BLaER1 treated with 17β-estradiol and CSF1 and Interleukin-3, amounts not matched to agents 10 nM and 100 nM (cell line): ENCODE data around the gene CRIP3.

ENCODE experiments used
- H3K27ac ChIP-seq, 11 experiments: shearing (Covaris generic); formaldehyde crosslinking; 2 replicates each; pipeline ENCODE4 v1.8.1; 2022
- H3K27me3 ChIP-seq, 11 experiments: shearing (Covaris generic); formaldehyde crosslinking; 2 replicates each; pipeline ENCODE4 v1.8.1; 2022
- H3K36me3 ChIP-seq, 11 experiments: shearing (Covaris generic); formaldehyde crosslinking; 2 replicates each; pipeline ENCODE4 v1.8.1; 2022
- H3K4me1 ChIP-seq, 10 experiments: shearing (Covaris generic); formaldehyde crosslinking; 2 replicates each; pipeline ENCODE4 v1.8.1; 2022
- H3K4me2 ChIP-seq, 11 experiments: shearing (Covaris generic); formaldehyde crosslinking; 2 replicates each; pipeline ENCODE4 v1.8.1; 2022
- H3K4me3 ChIP-seq, 10 experiments: shearing (Covaris generic); formaldehyde crosslinking; 2 replicates each; pipeline ENCODE4 v1.8.1; 2022
- H3K9ac ChIP-seq, 11 experiments: shearing (Covaris generic); formaldehyde crosslinking; 2 replicates each; pipeline ENCODE4 v1.8.1; 2022
- H3K9me3 ChIP-seq, 11 experiments: shearing (Covaris generic); formaldehyde crosslinking; replicated peaks in 1 of 11; 2 replicates each; pipeline ENCODE4 v1.8.1; 2022
- H4K20me1 ChIP-seq, 11 experiments: shearing (Covaris generic); formaldehyde crosslinking; 2 replicates each; pipeline ENCODE4 v1.8.1; 2022
- Cebpa-rat ChIP-seq, 11 experiments: shearing (Covaris generic); IDR thresholded peaks; 2 replicates each; pipeline ENCODE4 v1.8.1; 2022

The CRIP3 gene

DNA sequence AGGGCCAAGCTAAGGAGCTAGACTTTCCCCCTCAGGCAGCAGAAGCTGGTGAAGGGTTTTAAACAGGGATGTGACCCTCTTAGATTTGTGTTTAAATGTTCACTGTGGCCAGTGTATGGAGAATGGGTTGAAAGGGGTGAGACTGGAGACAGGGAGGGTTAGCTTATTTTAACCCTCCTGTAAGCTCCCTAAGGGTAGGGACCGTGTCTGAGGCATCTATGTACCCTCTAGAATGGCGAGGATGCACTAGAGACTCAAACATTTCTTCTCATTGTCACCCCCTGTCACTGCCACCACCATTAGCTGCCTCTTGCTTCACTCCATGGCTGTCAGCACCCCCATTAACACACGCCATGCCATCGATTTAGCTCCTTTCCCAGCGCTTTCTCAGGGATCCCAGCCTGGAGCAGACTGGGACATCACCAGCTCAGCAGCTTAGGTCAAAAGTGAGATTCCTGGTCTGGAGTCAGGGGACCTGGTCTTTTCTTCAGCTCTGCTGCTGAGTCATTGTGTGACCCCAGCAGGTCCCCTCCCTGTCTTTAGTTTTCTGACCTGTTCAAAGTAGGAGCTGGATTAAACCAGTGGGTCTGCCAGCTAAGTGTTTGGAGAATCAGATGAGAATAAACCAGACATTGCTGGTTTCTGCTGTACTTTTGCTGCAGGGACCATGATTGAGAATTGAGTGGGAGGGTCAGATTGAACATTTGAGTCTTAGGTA is 11.7 kb downstream of the CRIP3 start:
- TF ChIP-seq Cebpa-rat (IDR thresholded peaks at IDR 0.05) = no peak
- Histone ChIP-seq H3K27ac (no peak overlapping the region), H4K20me1 (no peaks in the 10 kb centered on the region), H3K4me3 (no peak overlapping the region), H3K27me3 (no peaks in the 10 kb centered on the region), H3K9ac (no peak overlapping the region), H3K9me3 (no peaks in the 10 kb centered on the region), H3K4me1 (peaks cover 0 to 10% (median 2%) of the 10 kb centered on the region in 10 experiments; a peak in 5 of 20 replicates), H3K4me2 (no peak overlapping the region), H3K36me3 (no peaks in the 10 kb centered on the region)

DNA sequence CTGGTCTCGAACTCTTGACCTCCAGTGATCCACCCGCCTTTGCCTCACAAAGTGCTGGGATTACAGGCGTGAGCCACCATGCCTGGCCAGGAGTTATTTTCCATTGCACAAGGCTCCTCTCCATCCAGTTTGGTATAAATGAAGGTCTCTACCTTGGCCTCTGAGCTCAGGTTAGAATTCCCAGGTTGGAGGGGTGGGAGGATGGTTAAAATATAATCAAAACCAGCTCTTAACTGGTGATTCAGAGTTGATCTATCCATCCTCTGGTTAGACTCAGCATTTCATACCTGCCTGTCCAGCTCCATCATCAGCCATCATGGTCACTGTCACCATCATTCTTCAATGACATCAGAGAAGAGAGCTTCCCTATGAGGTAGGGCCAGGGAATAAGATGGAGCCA is 13.2 kb downstream of the CRIP3 start:
- Histone ChIP-seq H3K4me2 (no peak overlapping the region), H3K4me3 (no peak overlapping the region), H3K36me3 (no peaks in the 10 kb centered on the region), H3K27me3 (no peaks in the 10 kb centered on the region), H4K20me1 (no peaks in the 10 kb centered on the region), H3K27ac (no peak overlapping the region), H3K9ac (no peak overlapping the region), H3K4me1 (peaks cover 0 to 10% (median 2%) of the 10 kb centered on the region in 10 experiments; a peak in 5 of 20 replicates), H3K9me3 (no peaks in the 10 kb centered on the region)
- no peak for TF ChIP-seq Cebpa-rat (IDR thresholded peaks at IDR 0.05)

DNA sequence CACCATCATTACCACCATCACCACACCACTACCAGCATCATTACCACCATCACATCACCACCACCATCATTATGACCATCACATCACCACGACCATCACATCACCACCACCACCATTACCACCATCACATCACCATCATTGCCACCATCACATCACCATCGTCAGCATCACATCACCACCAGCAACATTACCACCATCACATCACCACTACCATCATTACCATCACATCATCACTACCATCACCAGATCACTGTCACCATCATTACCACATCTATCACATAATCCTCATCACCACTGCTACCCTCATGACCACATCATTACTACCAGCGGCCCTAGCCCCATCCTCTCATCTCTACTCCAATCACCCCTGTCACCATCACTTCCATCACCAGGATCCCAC is 14.1 kb downstream of the CRIP3 start:
- H3K4me2 ChIP-seq = no peak overlapping the region
- H3K9me3 ChIP-seq = no peaks in the 10 kb centered on the region
- no peak overlapping the region for H3K27ac ChIP-seq
- H3K4me1 ChIP-seq = peaks cover 0 to 1% (median 0%) of the 10 kb centered on the region in 10 experiments; a peak in 4 of 20 replicates
- H4K20me1 ChIP-seq = no peaks in the 10 kb centered on the region
- H3K36me3 ChIP-seq = no peaks in the 10 kb centered on the region
- no peak for TF ChIP-seq Cebpa-rat (IDR thresholded peaks at IDR 0.05)
- no peaks in the 10 kb centered on the region for H3K27me3 ChIP-seq
- no peak overlapping the region for H3K4me3 ChIP-seq
- no peak overlapping the region for H3K9ac ChIP-seq

DNA sequence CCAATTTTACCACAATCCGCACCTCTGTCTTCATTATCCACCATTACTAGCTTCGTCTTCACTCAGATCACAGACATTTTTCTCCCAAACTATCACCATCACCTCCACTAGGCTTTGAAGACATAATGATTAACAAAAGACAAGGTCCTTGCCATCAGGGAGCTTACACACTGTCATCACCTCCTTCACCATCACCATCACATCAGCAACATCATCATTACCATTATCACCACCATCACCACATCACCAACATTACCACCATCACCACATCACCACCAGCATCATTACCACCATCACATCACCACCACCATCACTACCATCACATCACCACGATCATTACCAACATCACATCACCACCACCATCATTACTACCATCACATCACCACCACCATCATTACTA is 14.9 kb downstream of the CRIP3 start:
- H3K4me2 ChIP-seq = no peak overlapping the region
- TF ChIP-seq Cebpa-rat (IDR thresholded peaks at IDR 0.05) = no peak
- no peaks in the 10 kb centered on the region for H3K36me3 ChIP-seq
- no peaks in the 10 kb centered on the region for H3K9me3 ChIP-seq
- no peak overlapping the region for H3K9ac ChIP-seq
- no peak overlapping the region for H3K4me3 ChIP-seq
- H3K27me3 ChIP-seq = no peaks in the 10 kb centered on the region
- no peak overlapping the region for H3K27ac ChIP-seq
- H4K20me1 ChIP-seq = no peaks in the 10 kb centered on the region
- H3K4me1 ChIP-seq = peaks cover 0 to 6% (median 4%) of the 10 kb centered on the region in 10 experiments; a peak in 12 of 20 replicates

DNA sequence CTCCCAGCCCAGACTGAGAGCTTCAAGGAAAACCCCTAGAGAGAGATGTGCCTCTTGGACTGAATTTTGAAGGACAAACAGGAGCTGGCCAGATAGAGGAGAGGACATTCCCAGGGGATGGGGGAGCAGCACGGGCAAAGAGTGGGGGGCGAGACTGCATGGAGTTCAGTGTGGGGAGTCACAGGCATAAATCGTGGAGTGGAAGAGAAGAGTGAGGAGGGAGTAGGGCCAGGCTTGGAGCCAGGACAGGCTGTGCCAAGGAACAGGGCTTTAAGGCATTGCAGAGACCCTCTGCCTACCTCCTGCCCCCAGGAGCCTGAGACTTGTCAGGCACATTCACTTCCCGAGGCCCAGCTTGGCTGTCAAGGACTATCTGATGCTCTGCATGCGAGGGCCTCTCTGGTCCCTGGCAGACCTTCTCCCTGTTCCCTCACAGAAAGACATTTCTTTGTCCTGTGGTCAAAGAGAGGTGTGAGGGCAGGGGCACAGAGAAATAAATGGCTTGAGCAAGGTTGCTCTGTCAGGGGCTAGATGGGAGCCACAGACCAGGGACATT is 15.8 kb downstream of the CRIP3 start:
- no peaks in the 10 kb centered on the region for H4K20me1 ChIP-seq
- no peak overlapping the region for H3K4me3 ChIP-seq
- no peak overlapping the region for H3K4me2 ChIP-seq
- peaks cover under 1 to 14% (median 13%) of the 10 kb centered on the region in 10 experiments; a peak in 18 of 20 replicates for H3K4me1 ChIP-seq
- no peaks in the 10 kb centered on the region for H3K9me3 ChIP-seq
- H3K27ac ChIP-seq = no peak overlapping the region
- no peaks in the 10 kb centered on the region for H3K27me3 ChIP-seq
- H3K36me3 ChIP-seq = no peaks in the 10 kb centered on the region
- no peak overlapping the region for H3K9ac ChIP-seq
- TF ChIP-seq Cebpa-rat (IDR thresholded peaks at IDR 0.05) = no peak

DNA sequence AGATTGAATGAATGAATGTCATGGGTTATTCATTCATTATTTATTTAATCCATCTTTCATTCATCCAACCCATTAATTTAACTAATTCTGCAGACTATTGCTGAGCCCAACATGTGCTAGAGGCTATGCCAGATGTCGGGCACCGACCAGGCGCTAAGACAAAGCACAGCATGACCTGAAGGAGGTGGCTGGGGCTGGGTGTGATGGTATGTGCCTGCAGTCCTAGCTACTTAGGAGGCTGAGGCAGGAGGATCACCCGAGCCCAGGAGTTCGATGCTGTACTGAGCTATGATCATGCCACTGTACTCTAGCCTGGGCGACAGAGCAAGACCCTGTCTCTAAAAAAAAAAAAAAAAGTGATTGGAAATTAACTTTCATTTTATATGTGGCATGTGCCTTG is 16.3 kb downstream of the CRIP3 start:
- no peaks in the 10 kb centered on the region for H3K9me3 ChIP-seq
- no peak overlapping the region for H3K27ac ChIP-seq
- no peak overlapping the region for H3K4me2 ChIP-seq
- no peak overlapping the region for H3K9ac ChIP-seq
- no peaks in the 10 kb centered on the region for H3K36me3 ChIP-seq
- H3K27me3 ChIP-seq = no peaks in the 10 kb centered on the region
- H4K20me1 ChIP-seq = no peaks in the 10 kb centered on the region
- no peak overlapping the region for H3K4me3 ChIP-seq
- no peak for TF ChIP-seq Cebpa-rat (IDR thresholded peaks at IDR 0.05)
- H3K4me1 ChIP-seq = peaks cover 6 to 19% (median 18%) of the 10 kb centered on the region in 10 experiments

DNA sequence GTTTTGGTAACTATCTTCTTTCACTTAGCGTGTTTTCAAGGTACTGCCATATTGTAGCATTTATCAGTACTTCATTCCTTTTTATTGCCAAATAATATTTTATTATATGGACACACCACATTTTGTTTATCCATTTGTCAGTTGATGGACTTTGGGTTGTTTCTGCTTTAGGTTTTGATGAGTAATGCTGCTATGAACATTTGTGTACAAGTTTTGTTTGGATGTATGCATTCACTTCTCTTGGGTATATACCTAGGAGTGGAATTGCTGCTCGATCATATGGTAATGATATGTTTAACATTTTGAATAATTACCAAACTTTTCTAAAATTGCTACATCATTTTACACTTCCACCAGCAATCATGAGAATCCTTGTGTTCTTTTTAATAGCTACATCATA is 16.9 kb downstream of the CRIP3 start:
- H3K9me3 ChIP-seq = no peaks in the 10 kb centered on the region

DNA sequence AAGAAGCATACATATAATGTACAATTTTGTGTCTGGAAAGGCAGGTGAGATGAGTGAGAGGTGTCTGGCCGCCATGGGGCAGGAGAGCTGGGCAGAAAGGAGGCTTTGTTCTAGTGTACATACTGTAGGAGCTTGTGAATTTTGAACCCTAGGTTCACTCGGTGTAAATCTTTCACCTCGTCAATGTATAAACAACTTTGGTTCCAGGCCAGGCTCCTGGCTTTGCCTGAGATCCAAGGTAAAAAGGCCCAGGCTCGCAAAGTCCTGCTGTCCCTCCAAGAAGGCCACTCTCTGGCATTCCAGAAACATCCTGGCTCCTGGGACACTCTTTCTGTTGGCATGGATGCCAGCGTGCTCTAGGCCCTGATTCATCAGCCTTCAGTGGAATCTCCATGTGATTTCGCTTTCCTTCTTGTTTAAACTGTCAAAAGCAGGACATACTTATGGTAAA is 17.7 kb downstream of the CRIP3 start:
- H3K9me3 ChIP-seq = no peaks in the 10 kb centered on the region
- H3K27ac ChIP-seq = no peak overlapping the region
- H3K9ac ChIP-seq = no peak overlapping the region
- no peak overlapping the region for H3K4me2 ChIP-seq
- no peak overlapping the region for H3K4me3 ChIP-seq
- peaks cover 1 to 8% (median 3%) of the 10 kb centered on the region in 11 experiments; a peak in 19 of 22 replicates for H3K27me3 ChIP-seq
- no peaks in the 10 kb centered on the region for H3K36me3 ChIP-seq
- no peaks in the 10 kb centered on the region for H4K20me1 ChIP-seq
- no peak for TF ChIP-seq Cebpa-rat (IDR thresholded peaks at IDR 0.05)
- H3K4me1 ChIP-seq = peaks cover 20 to 33% (median 32%) of the 10 kb centered on the region in 10 experiments

More for the DNA sequence above, 16.9 kb downstream of the CRIP3 start:
- no peak for TF ChIP-seq Cebpa-rat (IDR thresholded peaks at IDR 0.05)
- H3K4me2 ChIP-seq = no peak overlapping the region
- no peaks in the 10 kb centered on the region for H3K36me3 ChIP-seq
- H3K27ac ChIP-seq = no peak overlapping the region
- no peak overlapping the region for H3K9ac ChIP-seq
- 0 out of 22 replicates have a peak, but pooled peaks cover 0 to under 1% (median 0%) of the 10 kb centered on the region in 11 experiments for H3K27me3 ChIP-seq
- H4K20me1 ChIP-seq = no peaks in the 10 kb centered on the region
- no peak overlapping the region for H3K4me3 ChIP-seq
- peaks cover 12 to 25% (median 24%) of the 10 kb centered on the region in 10 experiments for H3K4me1 ChIP-seq

DNA sequence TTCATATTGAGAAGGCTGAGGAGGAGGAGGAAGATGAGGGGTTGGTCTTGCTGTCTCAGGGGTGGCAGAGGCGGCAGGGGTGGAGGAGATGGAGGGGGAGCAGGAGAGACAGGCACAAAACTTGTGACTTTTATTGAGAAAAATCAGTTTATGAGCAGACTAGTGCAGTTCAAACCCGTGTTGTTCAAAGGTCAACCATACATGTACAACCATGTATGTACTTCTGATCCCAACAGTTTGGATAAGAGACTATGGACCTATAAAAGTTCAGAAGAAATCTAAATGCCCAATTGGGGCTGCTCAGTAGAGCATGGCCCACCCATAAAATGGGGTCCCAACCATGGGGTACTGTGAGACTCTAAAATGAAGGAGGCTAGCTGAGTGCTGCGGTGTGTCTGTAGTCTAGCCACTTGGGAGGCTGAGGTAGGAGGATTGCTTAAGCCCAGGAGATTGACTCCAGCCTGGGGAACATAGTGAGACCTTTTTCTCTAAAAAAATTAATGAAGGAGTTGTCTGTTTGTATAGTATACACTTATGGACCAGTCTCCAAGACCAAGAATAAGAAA is 18.2 kb downstream of the CRIP3 start:
- H3K27me3 ChIP-seq = peaks cover 6 to 13% (median 8%) of the 10 kb centered on the region in 11 experiments; a peak in 20 of 22 replicates
- no peaks in the 10 kb centered on the region for H3K36me3 ChIP-seq
- H3K9me3 ChIP-seq = no peaks in the 10 kb centered on the region
- H3K4me2 ChIP-seq = no peak overlapping the region
- no peak overlapping the region for H3K4me3 ChIP-seq
- no peak for TF ChIP-seq Cebpa-rat (IDR thresholded peaks at IDR 0.05)
- peaks cover 23 to 38% (median 35%) of the 10 kb centered on the region in 10 experiments for H3K4me1 ChIP-seq
- H3K9ac ChIP-seq = no peak overlapping the region
- no peaks in the 10 kb centered on the region for H4K20me1 ChIP-seq
- no peak overlapping the region for H3K27ac ChIP-seq
